Neural progenitor cell (in vitro differentiated cells): ENCODE results near the gene LASP1NB.

Experiments
- CTCF ChIP-seq: fragments of 200-600 bp; sonication (generic); IDR thresholded peaks from 2 replicates; pipeline ENCODE4 v1.5.1; 2017; ENCODE audit warnings: antibody characterized with exemption, mild to moderate bottlenecking
- EZH2 ChIP-seq: fragments of 200-600 bp; sonication (generic); IDR thresholded peaks from 2 replicates; pipeline ENCODE4 v1.6.1; 2017; ENCODE audit warnings: antibody characterized with exemption, mild to moderate bottlenecking, moderate library complexity

GRCh38 chr17:38943607-38944006 is 18.2 kb downstream of the LASP1NB start:
- no peak for TF ChIP-seq EZH2
- TF ChIP-seq CTCF, result no peak
